HepG2 (cell line): ENCODE results near the gene AFAP1. TPM values are rescaled to one million over a fixed set of nuclear protein-coding genes. Genes with fewer than 3 reads are reported as not detected.

Experiments
- ATAC-seq: fragments of 200-7000 bp; cut with Tn5 transposase; 3 replicates; pipeline ENCODE4 v1.9.1; 2020; ENCODE audit warnings: mild to moderate bottlenecking, moderate library complexity
- BruUV-seq: library from RNA; stranded (reverse); fragments of 400-500 nt; replicated peaks from 2 replicates; lab custom pipeline; 2021; lab: Mats Ljungman, UMichigan
- CTCF ChIA-PET: fragments of 300-600 bp; formaldehyde crosslinking; extraction: SDS; loops from one replicate; lab custom pipeline; 2021; ENCODE audit warnings: low total read pairs, inconsistent platforms, low intra/inter-chr PET ratio; lab: Yijun Ruan, JAX
- POLR2A ChIA-PET: fragments of 350-600 bp; sonication (Branson Sonifier 250); formaldehyde crosslinking; loops from one replicate; lab custom pipeline; 2020; ENCODE audit warnings: antibody characterized with exemption, inconsistent platforms; lab: Yijun Ruan, JAX
- DNase-seq: peaks from one replicate; pipeline ENCODE4 v3.0.0-alpha.2; 2015; ENCODE audit warnings: low spot score
- FAIRE-seq: peaks from 3 replicates; lab custom pipeline; 2011; peaks lifted over from hg19 to GRCh38; lab: Jason Lieb, UNC
- H2AFZ ChIP-seq: one replicate; pipeline ENCODE4 v1.6.1; 2011; ENCODE audit warnings: low read length, inconsistent platforms
- H3K27ac ChIP-seq: fragments of 300-600 bp; 3 replicates; pipeline ENCODE4 v1.8.0; 2011; ENCODE audit warnings: mixed run types, mild to moderate bottlenecking, mixed read lengths, low read length, inconsistent platforms; ENCODE audit not compliant: insufficient read depth; ENCODE audit errors: extremely low read length
- H3K27me3 ChIP-seq, 2 experiments: fragments of 200-600 bp in 1 of 2; 2 replicates in 1 of 2; 3 replicates in 1 of 2; pipeline versions ENCODE4 v1.6.0 to v1.8.0; 2011; ENCODE audit warnings: low read length in 2 of 2, mild to moderate bottlenecking in 2 of 2, moderate library complexity in 2 of 2, inconsistent platforms in 1 of 2; ENCODE audit not compliant: insufficient read depth in 2 of 2, control insufficient read depth in 1 of 2
- H3K36me3 ChIP-seq, 2 experiments: fragments of 200-600 bp in 1 of 2; replicated peaks in 1 of 2; 2 replicates in 1 of 2; 3 replicates in 1 of 2; pipeline versions ENCODE4 v1.5.1 to v1.8.0; 2011; ENCODE audit warnings: low read length in 2 of 2, inconsistent platforms in 1 of 2; ENCODE audit not compliant: insufficient read depth in 2 of 2, control insufficient read depth in 1 of 2
- H3K4me1 ChIP-seq: 2 replicates; pipeline ENCODE4 v1.5.1; 2012; ENCODE audit warnings: low read length, inconsistent platforms; ENCODE audit not compliant: insufficient read depth
- H3K4me2 ChIP-seq: 2 replicates; pipeline ENCODE4 v1.6.0; 2011; ENCODE audit warnings: low read depth, low read length, inconsistent platforms
- H3K4me3 ChIP-seq, 3 experiments: fragments of 200-600 bp in 1 of 3; sonication (generic), shearing (Covaris generic) in 1 of 3; replicated peaks in 1 of 3; 2 replicates each; pipeline ENCODE4 v1.5.1; 2011 to 2016; ENCODE audit warnings: low read length in 3 of 3, inconsistent platforms in 2 of 3, low read depth in 2 of 3, mild to moderate bottlenecking in 2 of 3, control low read depth in 1 of 3, mixed read lengths in 1 of 3; ENCODE audit not compliant: insufficient read depth in 1 of 3
- H3K79me2 ChIP-seq: one replicate; pipeline ENCODE4 v1.6.1; 2011; ENCODE audit warnings: low read length, inconsistent platforms; ENCODE audit not compliant: insufficient read depth
- H3K9ac ChIP-seq: 2 replicates; pipeline ENCODE4 v1.6.0; 2011; ENCODE audit warnings: mild to moderate bottlenecking, low read depth, low read length, inconsistent platforms; ENCODE audit not compliant: insufficient read depth
- H3K9me3 ChIP-seq: 2 replicates; pipeline ENCODE4 v1.5.1; 2012; ENCODE audit warnings: mild to moderate bottlenecking, low read length
- H4K20me1 ChIP-seq: 2 replicates; pipeline ENCODE4 v1.6.0; 2011; ENCODE audit warnings: inconsistent platforms, mild to moderate bottlenecking, low read length, moderate library complexity; ENCODE audit not compliant: insufficient read depth
- PHF5A ChIP-seq: IDR thresholded peaks from one replicate; pipeline ENCODE4 v1.6.1; 2018; ENCODE audit warnings: low read depth, missing genetic modification reagents; ENCODE audit not compliant: unreplicated experiment
- U2AF2 ChIP-seq: fragments of 200-400 bp; formaldehyde crosslinking; IDR thresholded peaks from 2 replicates; pipeline ENCODE4 v1.6.1; 2017; ENCODE audit warnings: low read depth, mild to moderate bottlenecking, low read length
- ZNF160 ChIP-seq: sonication (generic); formaldehyde crosslinking; IDR thresholded peaks from 2 replicates; pipeline ENCODE4 v1.8.0; 2022; ENCODE audit warnings: mild to moderate bottlenecking, inconsistent platforms, missing genetic modification reagents
- WGBS: methylation state at CpG from one replicate; pipeline ENCODE4 v1.1.6; 2017; ENCODE audit warnings: low lambda C conversion rate; 5-methylcytosine and 5-hydroxymethylcytosine counted together
- in situ Hi-C: cut with HindIII; loops from 2 replicates; pipeline ENCODE4 v1.10.0; 2017; ENCODE audit warnings: low pct_unique_long_range_greater_than_20kb; ENCODE audit not compliant: extremely low pct_ligation_motif_present
- intact Hi-C: fragments of 100-400 bp; cut with micrococcal nuclease; formaldehyde crosslinking; loops from one replicate; pipeline ENCODE4 v1.10.0; 2022; ENCODE audit not compliant: unreplicated experiment
- polyA plus RNA-seq, 8 experiments: library from polyadenylated mRNA; depleted of rRNA in 3 of 8; stranded (reverse) in 7 of 8; unstranded in 1 of 8; fragments of >200 nt; fragmentation: Illumina TruSeq in 4 of 8; extraction: Trizol in 4 of 8; gene quantifications; 2 replicates each; pipeline versions ENCODE4 v1.2.1 to v1.2.3, GENCODE V29; 2011 to 2016; ENCODE audit warnings: low read depth in 4 of 8, missing spikeins in 1 of 8, mixed read lengths in 1 of 8; ENCODE audit not compliant: insufficient read depth in 1 of 8
- total RNA-seq, 5 experiments: library from RNA; depleted of rRNA; stranded (reverse); fragments of >200 nt; fragmentation: Illumina TruSeq; extraction: Trizol; gene quantifications; 2 replicates each; pipeline ENCODE4 v1.2.3, GENCODE V29; 2016; ENCODE audit warnings: low read depth in 1 of 5
- TF ChIP-seq, protein P1 (sequence below): sonication (generic); formaldehyde crosslinking; IDR thresholded peaks from 2 replicates; pipeline ENCODE4 v1.4.0; 2020; ENCODE audit warnings: low read depth, missing genetic modification reagents
- TF ChIP-seq, protein P2 (sequence below): IDR thresholded peaks from 2 replicates; pipeline ENCODE4 v1.6.1; 2012; ENCODE audit warnings: inconsistent platforms

The AFAP1 gene
- total and polyA plus RNA-seq, 2 of the 13 experiments (the other 11 are each of a cell fraction or from before 2014, with no cell fraction given): 2.5 TPM

DNA sequence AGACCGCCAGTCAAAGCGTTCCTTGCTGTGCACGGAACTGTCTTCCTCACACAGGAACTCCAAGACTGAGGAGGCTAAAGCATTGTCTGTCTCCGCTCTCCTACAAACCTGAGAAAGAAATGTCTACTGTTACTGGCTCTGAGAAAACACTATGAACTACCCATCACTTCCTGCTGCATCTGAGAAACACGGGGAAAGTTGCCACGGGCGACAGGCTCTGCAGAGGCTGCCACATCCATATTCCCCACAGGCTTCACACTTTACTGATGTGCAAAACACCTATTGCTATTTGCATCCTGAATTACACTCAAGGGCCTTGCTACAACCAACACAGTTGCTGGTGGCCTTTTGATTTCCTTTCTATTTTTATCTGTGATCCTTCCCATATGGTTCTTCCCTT is 59.0 kb downstream of the AFAP1 start:
- Histone ChIP-seq H3K4me1 (peaks cover 37% of the 10 kb centered on the region), H3K9me3 (no peaks in the 10 kb centered on the region), H3K27me3 (no peaks in the 10 kb centered on the region), H3K27ac (no peak overlapping the region), H3K36me3 (no peaks in the 10 kb centered on the region), H3K79me2 (peaks cover 5% of the 10 kb centered on the region), H2AFZ (no peak overlapping the region), H3K4me2 (no peak overlapping the region), H3K4me3 (no peak overlapping the region), H3K9ac (no peak overlapping the region), H4K20me1 (no peaks in the 10 kb centered on the region)
- POLR2A ChIA-PET: no interaction called here
- ATAC-seq (no peak), FAIRE-seq (no peak), DNase-seq (no peak)
- BruUV-seq: no TSS peak
- WGBS: 86% methylated on average over 7 of the region's 7 CpGs
- CTCF ChIA-PET: no interaction called here
- in situ Hi-C loops (no loop called here), intact Hi-C loops (no loop called here)
- TF ChIP-seq, protein P1, sequence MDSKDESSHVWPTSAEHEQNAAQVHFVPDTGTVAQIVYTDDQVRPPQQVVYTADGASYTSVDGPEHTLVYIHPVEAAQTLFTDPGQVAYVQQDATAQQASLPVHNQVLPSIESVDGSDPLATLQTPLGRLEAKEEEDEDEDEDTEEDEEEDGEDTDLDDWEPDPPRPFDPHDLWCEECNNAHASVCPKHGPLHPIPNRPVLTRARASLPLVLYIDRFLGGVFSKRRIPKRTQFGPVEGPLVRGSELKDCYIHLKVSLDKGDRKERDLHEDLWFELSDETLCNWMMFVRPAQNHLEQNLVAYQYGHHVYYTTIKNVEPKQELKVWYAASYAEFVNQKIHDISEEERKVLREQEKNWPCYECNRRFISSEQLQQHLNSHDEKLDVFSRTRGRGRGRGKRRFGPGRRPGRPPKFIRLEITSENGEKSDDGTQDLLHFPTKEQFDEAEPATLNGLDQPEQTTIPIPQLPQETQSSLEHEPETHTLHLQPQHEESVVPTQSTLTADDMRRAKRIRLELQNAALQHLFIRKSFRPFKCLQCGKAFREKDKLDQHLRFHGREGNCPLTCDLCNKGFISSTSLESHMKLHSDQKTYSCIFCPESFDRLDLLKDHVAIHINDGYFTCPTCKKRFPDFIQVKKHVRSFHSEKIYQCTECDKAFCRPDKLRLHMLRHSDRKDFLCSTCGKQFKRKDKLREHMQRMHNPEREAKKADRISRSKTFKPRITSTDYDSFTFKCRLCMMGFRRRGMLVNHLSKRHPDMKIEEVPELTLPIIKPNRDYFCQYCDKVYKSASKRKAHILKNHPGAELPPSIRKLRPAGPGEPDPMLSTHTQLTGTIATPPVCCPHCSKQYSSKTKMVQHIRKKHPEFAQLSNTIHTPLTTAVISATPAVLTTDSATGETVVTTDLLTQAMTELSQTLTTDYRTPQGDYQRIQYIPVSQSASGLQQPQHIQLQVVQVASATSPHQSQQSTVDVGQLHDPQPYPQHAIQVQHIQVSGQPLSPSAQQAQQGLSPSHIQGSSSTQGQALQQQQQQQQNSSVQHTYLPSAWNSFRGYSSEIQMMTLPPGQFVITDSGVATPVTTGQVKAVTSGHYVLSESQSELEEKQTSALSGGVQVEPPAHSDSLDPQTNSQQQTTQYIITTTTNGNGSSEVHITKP (CRISPR knock-in tag): no peak
- TF ChIP-seq, protein P2, sequence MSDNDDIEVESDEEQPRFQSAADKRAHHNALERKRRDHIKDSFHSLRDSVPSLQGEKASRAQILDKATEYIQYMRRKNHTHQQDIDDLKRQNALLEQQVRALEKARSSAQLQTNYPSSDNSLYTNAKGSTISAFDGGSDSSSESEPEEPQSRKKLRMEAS: no peak
- TF ChIP-seq PHF5A: no peak
- no peak for TF ChIP-seq ZNF160 (CRISPR knock-in tag)
- no peak for TF ChIP-seq U2AF2
